Measurements from ENCODE around the gene ABCD3.

The ABCD3 gene

GRCh38 chr1:94526152-94526980 is 108.2 kb downstream of the ABCD3 start:
- no peak for DNase-seq (ENCODE audit: low read depth, low spot score)

- DNase-seq (ENCODE audit: low read depth, low spot score), result no peak
Measured at GRCh38 chr1:94527447-94528031, 109.3 kb downstream of the ABCD3 start.

GRCh38 chr1:94528299-94528698 is 110.1 kb downstream of the ABCD3 start:
- no peak for DNase-seq (ENCODE audit: low read depth, low spot score)

- DNase-seq (ENCODE audit: low read depth, low spot score), result no peak
Measured at GRCh38 chr1:94528826-94529225, 110.6 kb downstream of the ABCD3 start.

GRCh38 chr1:94529416-94529815 is 111.2 kb downstream of the ABCD3 start:
- no peak for DNase-seq (ENCODE audit: low read depth, low spot score)

GRCh38 chr1:94530373-94530878 is 112.2 kb downstream of the ABCD3 start:
- no peak for DNase-seq (ENCODE audit: low read depth, low spot score)

GRCh38 chr1:94531664-94532063 is 113.5 kb downstream of the ABCD3 start:
- no peak for DNase-seq (ENCODE audit: low read depth, low spot score)

- no peak for DNase-seq (ENCODE audit: low read depth, low spot score)
Measured at GRCh38 chr1:94532077-94532476, 113.9 kb downstream of the ABCD3 start.

- no peak for DNase-seq (ENCODE audit: low read depth, low spot score)
Measured at GRCh38 chr1:94535095-94535494, 116.9 kb downstream of the ABCD3 start.

- no peak for DNase-seq (ENCODE audit: low read depth, low spot score)
Measured at GRCh38 chr1:94535879-94536278, 117.7 kb downstream of the ABCD3 start.

- no peak for DNase-seq (ENCODE audit: low read depth, low spot score)
Measured at GRCh38 chr1:94537254-94537653, 119.1 kb downstream of the ABCD3 start.

- DNase-seq (ENCODE audit: low read depth, low spot score), result no peak
Measured at GRCh38 chr1:94538243-94538827, 120.1 kb downstream of the ABCD3 start.

GRCh38 chr1:94539496-94539895 is 121.3 kb downstream of the ABCD3 start:
- no peak for DNase-seq (ENCODE audit: low read depth, low spot score)

GRCh38 chr1:94540440-94541245 is 122.5 kb downstream of the ABCD3 start:
- DNase-seq (ENCODE audit: low read depth, low spot score), result no peak

- DNase-seq (ENCODE audit: low read depth, low spot score), result peak; percentile 49
Measured at GRCh38 chr1:94541246-94542087, 123.3 kb downstream of the ABCD3 start, which contains the start of gene F3. Gene F3 (minus strand): TSS chr1:94541759. CDS start chr1:94541636, 123 bp downstream.

GRCh38 chr1:94542088-94542870 is 124.1 kb downstream of the ABCD3 start:
- DNase-seq (ENCODE audit: low read depth, low spot score), result no peak

- DNase-seq (ENCODE audit: low read depth, low spot score), result no peak
Measured at GRCh38 chr1:94543001-94543400, 124.8 kb downstream of the ABCD3 start.

GRCh38 chr1:94543893-94544635 is 125.9 kb downstream of the ABCD3 start:
- no peak for DNase-seq (ENCODE audit: low read depth, low spot score)

All from activated naive CD8-positive, alpha-beta T cell treated with anti-CD3 and anti-CD28 coated beads, Interleukin-2, amount 50 U/mL, for 16 hours (primary cell).